ENCODE results near the gene SYNPO2.

The SYNPO2 gene

DNA sequence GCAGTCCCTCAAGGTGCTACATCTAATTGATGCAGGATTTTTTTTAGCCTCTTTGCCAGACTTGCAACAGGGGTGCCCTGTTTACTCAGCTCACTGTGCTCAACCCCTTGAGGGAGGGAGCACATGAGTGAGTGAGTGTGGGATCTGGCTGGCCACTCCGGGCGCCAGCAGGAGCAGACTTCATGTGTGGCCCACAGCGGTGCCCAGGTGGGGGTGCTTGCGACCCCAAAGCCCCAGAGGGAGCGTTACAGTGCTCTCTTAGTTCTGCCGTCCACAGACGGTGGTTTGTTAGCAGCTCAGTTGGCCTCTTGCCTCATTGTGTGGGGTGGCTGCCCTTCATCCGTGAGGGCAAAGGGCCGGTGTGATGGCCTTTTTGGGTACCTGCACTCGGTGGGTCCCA lies 165.3 kb downstream of the SYNPO2 start:
- TF ChIP-seq FOXM1 (IDR thresholded peaks at IDR 0.05; ENCODE audit: borderline replicate concordance, low read depth) (no peak), RAD21 (IDR thresholded peaks at IDR 0.05; ENCODE audit: low read depth) (no peak), EP300 (IDR thresholded peaks at IDR 0.05; ENCODE audit: borderline replicate concordance) (no peak), TCF12 (IDR thresholded peaks at IDR 0.05; ENCODE audit: low read depth) (no peak), NFIC (IDR thresholded peaks at IDR 0.05) (no peak), EGR1 (IDR thresholded peaks at IDR 0.05) (no peak), CEBPB (IDR thresholded peaks at IDR 0.05) (no peak), TEAD4 (IDR thresholded peaks at IDR 0.05) (no peak)
- TF ChIP-seq, protein P1, sequence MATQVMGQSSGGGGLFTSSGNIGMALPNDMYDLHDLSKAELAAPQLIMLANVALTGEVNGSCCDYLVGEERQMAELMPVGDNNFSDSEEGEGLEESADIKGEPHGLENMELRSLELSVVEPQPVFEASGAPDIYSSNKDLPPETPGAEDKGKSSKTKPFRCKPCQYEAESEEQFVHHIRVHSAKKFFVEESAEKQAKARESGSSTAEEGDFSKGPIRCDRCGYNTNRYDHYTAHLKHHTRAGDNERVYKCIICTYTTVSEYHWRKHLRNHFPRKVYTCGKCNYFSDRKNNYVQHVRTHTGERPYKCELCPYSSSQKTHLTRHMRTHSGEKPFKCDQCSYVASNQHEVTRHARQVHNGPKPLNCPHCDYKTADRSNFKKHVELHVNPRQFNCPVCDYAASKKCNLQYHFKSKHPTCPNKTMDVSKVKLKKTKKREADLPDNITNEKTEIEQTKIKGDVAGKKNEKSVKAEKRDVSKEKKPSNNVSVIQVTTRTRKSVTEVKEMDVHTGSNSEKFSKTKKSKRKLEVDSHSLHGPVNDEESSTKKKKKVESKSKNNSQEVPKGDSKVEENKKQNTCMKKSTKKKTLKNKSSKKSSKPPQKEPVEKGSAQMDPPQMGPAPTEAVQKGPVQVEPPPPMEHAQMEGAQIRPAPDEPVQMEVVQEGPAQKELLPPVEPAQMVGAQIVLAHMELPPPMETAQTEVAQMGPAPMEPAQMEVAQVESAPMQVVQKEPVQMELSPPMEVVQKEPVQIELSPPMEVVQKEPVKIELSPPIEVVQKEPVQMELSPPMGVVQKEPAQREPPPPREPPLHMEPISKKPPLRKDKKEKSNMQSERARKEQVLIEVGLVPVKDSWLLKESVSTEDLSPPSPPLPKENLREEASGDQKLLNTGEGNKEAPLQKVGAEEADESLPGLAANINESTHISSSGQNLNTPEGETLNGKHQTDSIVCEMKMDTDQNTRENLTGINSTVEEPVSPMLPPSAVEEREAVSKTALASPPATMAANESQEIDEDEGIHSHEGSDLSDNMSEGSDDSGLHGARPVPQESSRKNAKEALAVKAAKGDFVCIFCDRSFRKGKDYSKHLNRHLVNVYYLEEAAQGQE (IDR thresholded peaks at IDR 0.05; ENCODE audit: low read depth), result no peak

DNA sequence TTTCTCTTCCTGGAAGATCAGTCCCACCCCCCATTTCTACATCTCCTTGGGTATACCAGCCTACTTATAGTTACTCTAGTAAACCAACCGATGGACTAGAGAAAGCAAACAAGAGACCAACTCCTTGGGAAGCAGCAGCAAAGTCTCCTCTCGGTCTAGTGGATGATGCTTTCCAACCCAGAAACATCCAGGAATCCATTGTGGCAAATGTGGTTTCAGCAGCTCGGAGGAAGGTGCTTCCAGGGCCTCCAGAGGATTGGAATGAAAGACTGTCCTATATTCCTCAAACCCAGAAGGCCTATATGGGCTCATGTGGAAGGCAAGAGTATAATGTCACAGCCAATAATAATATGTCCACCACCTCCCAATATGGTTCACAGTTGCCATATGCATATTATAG lies 168.8 kb downstream of the SYNPO2 start:
- TF ChIP-seq RAD21 (IDR thresholded peaks at IDR 0.05; ENCODE audit: low read depth), result no peak

DNA sequence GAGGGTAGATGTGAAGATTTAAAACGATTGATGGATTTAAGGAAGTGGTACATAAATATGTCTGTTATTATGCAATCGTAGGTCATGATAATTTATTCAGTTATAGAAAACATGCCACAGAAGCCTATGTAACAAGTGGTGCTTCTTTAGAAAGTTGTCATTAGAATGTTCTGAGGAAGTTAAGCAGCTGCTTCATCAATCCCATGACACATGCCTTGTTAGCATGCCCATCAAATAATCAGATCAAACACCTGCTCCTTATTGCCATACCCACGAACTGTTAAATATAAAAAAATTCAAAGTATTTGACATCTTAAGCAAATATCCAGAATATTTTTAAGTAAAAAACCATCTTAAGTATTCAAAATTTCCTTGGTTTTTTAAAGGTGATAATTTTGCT lies 170.6 kb downstream of the SYNPO2 start:
- no peak for TF ChIP-seq TAF1 (IDR thresholded peaks at IDR 0.05; ENCODE audit: low read depth)

DNA sequence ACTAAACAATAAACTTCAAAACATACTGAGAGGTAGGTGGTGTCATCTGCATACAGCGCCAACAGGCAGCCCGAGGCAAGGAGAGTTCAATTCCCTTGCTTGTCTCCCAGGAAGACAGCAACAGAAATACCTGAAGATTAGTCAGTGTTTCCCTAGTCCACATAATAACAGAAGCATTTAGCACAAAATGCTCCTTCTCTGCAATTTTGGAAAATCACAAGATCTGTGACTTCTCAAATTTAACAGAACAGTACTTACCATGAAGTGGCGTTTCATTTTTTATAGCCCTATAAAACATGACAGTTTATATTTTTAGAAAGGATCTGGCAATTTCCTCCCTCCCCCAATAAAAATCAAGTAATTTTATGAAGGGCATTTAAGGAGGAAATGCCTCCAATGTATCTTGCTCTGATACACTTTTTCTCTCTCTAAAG lies 179.9 kb downstream of the SYNPO2 start:
- TF ChIP-seq EP300 (IDR thresholded peaks at IDR 0.05; ENCODE audit: borderline replicate concordance) (no peak), FOXM1 (IDR thresholded peaks at IDR 0.05; ENCODE audit: borderline replicate concordance, low read depth) (no peak), RAD21 (IDR thresholded peaks at IDR 0.05; ENCODE audit: low read depth) (no peak), EGR1 (IDR thresholded peaks at IDR 0.05) (no peak), TEAD4 (IDR thresholded peaks at IDR 0.05) (no peak), CEBPB (IDR thresholded peaks at IDR 0.05) (no peak), NFIC (IDR thresholded peaks at IDR 0.05) (no peak), CREB1 (IDR thresholded peaks at IDR 0.05; ENCODE audit: low read depth) (no peak), TAF1 (IDR thresholded peaks at IDR 0.05; ENCODE audit: low read depth) (no peak), ZBTB7A (IDR thresholded peaks at IDR 0.05; ENCODE audit: low read depth) (no peak), TCF12 (IDR thresholded peaks at IDR 0.05; ENCODE audit: low read depth) (no peak), YY1 (IDR thresholded peaks at IDR 0.05; ENCODE audit: low read depth) (no peak)
- TF ChIP-seq, protein P1 (IDR thresholded peaks at IDR 0.05; ENCODE audit: low read depth), result no peak
- TF ChIP-seq, protein P2, sequence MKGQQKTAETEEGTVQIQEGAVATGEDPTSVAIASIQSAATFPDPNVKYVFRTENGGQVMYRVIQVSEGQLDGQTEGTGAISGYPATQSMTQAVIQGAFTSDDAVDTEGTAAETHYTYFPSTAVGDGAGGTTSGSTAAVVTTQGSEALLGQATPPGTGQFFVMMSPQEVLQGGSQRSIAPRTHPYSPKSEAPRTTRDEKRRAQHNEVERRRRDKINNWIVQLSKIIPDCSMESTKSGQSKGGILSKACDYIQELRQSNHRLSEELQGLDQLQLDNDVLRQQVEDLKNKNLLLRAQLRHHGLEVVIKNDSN (IDR thresholded peaks at IDR 0.05), result no peak
- TF ChIP-seq, protein P3, sequence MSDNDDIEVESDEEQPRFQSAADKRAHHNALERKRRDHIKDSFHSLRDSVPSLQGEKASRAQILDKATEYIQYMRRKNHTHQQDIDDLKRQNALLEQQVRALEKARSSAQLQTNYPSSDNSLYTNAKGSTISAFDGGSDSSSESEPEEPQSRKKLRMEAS (IDR thresholded peaks at IDR 0.05), result no peak

DNA sequence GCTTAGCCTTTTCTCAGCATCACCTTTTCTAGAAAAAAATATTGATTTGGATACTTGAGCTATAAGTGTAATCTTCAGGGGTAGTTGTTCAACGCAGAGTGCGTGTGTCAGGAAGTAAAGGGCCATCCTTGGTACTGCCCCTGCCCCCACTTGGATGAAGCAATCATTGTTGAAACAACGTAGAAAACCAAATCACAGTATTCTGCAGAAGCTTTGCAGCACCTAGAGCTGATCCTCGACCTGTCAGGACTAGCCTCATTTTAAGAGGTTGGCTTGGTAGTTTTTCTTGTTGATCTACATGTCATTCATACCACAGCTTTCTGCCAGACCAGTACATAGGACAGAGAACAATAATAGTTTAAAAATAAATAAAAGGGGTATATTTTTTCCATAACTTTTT lies 181.6 kb downstream of the SYNPO2 start:
- TF ChIP-seq, protein P1 (IDR thresholded peaks at IDR 0.05; ENCODE audit: low read depth), result no peak
- TF ChIP-seq, protein P3 (IDR thresholded peaks at IDR 0.05), result no peak
- no peak for TF ChIP-seq YY1 (IDR thresholded peaks at IDR 0.05; ENCODE audit: low read depth)
- no peak for TF ChIP-seq ZBTB7A (IDR thresholded peaks at IDR 0.05; ENCODE audit: low read depth)
- no peak for TF ChIP-seq CREB1 (IDR thresholded peaks at IDR 0.05; ENCODE audit: low read depth)
- TF ChIP-seq EGR1 (IDR thresholded peaks at IDR 0.05), result no peak
- TF ChIP-seq TEAD4 (IDR thresholded peaks at IDR 0.05), result no peak
- no peak for TF ChIP-seq RAD21 (IDR thresholded peaks at IDR 0.05; ENCODE audit: low read depth)
